Activated T-helper 1 cell treated with anti-CD3 and anti-CD28 coated beads, Interleukin-2, amount 50 U/mL, for 16 hours (primary cell): ENCODE results near the gene SP140.
"Not testable (repeated sequence)": the region's sequence is repeated elsewhere in the genome, so short reads cannot be mapped to it uniquely, and the experiment has no call there.

Source experiments
- DNase-seq, 2 donors: peaks; one replicate each; pipeline ENCODE4 v3.0.0-alpha.2; 2020; ENCODE audit warnings: low read depth in 1 of 2, low spot score in 1 of 2

Gene SP140

DNA sequence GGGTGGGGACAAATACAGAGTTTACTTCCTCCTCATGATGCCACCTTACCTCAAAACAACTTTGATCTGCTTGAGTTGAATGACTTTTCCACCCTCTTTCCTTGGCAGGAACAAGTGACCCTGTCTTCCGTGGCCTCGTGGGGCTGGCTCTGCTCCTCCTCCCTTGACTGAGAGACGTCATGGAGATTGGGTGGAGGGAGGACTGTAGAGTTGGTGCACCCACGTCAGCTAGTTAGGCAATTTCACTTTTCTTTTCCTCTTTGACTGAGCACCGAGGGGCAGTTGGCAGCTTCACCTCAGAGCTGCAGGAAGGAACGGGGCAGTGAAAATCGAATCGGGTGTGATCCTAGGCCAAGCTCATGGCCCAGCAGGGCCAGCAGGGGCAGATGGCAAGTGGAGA is at the start of gene SP140:
TSS of gene SP140 (plus strand) at position 251 of the 400 bp plus-strand sequence. CDS start at position 360, 109 bp downstream.
- DNase-seq, result peak; percentile 32 to 64

DNA sequence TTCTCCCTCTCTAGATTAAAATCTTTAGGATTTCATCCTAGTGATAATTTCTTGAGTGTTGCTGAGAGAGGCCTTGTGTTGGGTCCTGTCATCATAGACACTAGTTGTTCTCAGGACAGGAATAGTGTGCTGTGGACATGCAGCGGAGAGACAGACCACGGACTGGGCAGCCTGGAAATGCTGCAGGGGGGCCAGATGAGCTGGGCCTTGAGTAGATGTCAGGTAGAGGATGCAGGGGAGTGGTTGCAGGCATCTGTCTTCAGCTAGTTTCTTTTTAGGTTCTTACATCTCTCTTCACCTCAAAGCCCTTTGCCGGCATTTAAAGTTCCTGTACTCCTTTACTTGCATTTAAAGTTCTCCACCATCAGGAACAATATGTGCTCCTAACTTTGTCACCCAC is 48.5 kb upstream of the SP140 start:
- no peak for DNase-seq

GRCh38 chr2:230178546-230179485 is 46.7 kb upstream of the SP140 start:
- DNase-seq, result no peak

- DNase-seq, result no peak
These were observed 45.6 kb upstream of the SP140 start for GRCh38 chr2:230179907-230180306.

GRCh38 chr2:230181195-230181594 is 44.3 kb upstream of the SP140 start:
- DNase-seq, result no peak

DNA sequence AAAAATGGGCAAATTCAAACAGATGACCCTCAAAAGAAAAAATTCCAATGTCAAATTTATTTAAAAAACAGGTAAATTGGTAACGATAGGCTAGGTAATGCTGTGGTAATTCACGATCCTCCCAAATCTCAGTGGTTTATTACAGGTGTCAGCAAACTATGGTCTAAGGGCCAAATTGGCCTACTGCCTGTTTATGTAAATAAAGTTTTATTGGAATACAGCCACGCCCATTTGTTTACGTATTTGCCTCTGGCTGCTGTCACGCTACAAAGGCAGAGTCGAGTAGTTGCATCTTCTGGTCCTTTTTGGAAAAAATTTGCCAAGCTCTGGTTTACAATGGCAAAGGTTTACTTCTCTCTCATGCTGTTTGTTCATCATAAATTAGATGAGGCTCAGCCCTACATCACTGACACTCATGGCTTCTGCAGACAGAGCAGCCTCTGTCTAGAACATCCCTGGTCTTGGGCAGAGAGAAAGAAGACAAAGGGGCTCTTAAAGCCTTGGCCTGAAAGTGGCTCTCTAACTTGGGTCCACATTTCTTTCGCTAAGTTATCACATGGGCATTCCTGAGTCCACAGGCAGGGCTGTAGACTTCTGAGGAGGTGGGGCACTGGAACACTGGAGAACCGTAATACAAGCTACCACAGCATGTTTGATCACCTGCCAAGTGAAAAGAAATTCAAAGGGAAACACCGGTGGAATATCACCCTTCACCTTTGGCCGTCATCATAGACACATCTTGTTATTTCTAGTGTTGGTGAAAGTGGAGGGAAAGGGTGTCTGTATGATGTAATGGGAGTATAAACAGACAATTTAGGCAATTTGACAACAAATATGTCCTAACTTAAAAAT is 40.6 kb upstream of the SP140 start:
- DNase-seq, result no peak

GRCh38 chr2:230202430-230203109 is 23.0 kb upstream of the SP140 start:
- DNase-seq, result no peak

DNA sequence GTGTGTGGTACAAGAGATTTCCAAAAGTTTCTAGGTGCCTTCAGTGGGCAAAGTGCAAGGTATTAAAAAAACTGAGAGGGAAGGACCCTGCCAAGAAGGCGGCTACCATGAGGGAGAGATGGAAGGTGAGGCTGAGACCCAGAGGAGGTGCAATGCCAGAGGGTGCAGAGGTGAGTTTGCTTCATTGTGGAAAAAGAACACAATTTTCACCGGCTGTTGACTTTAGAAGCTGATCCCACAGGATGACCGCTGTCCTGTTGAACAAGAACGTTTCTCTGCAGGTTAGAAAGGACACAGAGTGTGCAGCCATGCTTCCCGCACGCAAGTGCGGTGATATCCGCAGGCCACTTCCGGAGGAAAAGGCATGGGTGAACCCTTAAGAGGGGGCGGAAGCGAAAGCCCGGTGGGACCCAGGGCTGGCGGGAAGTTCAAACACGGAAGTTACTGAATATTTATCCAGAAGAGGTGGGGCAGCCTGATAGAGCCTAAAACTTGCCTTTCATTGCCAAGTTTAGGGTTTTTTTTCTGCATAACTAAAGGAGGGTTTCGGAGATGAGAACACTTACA is 22.3 kb upstream of the SP140 start:
- no peak for DNase-seq

DNA sequence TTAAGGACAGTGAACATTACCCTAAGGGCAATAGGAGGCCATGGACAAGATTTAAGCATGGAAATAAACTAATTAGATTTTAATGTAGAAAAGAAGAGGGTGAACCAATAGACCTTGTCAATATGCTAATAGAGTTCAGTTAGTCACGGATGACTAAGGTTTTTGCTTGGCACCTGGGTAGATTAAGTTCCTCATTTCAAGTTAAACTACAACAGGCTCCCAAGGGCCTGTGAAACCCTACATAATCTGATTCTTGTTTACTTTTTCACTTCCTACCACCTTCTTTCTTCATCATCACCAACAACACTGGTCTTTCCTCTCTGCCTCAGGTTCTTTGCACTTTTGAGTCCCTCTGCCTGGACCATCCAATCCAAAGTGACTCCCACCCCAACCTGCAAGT is 20.5 kb upstream of the SP140 start:
- no peak for DNase-seq

DNA sequence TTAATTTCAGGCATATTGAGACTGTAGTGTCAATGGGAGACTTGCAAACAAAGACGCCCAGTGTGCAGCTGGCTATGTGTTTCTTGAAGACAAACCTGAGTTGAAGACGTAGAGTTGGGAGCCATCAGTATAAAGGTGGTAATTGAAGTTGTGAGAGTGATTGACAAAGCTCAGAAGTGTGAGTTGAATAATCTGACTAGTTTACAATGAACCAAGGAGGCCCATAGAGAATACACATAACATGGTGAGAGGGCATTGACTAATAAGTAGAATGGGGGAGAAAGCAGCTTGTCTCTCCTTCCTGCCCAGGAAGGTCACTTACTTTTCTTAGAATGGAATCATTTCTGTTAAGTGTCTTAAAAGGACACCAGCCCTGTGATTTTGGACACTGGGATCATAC is 19.8 kb upstream of the SP140 start:
- DNase-seq, result no peak

GRCh38 chr2:230208576-230208975 is 17.0 kb upstream of the SP140 start:
- no peak for DNase-seq

DNA sequence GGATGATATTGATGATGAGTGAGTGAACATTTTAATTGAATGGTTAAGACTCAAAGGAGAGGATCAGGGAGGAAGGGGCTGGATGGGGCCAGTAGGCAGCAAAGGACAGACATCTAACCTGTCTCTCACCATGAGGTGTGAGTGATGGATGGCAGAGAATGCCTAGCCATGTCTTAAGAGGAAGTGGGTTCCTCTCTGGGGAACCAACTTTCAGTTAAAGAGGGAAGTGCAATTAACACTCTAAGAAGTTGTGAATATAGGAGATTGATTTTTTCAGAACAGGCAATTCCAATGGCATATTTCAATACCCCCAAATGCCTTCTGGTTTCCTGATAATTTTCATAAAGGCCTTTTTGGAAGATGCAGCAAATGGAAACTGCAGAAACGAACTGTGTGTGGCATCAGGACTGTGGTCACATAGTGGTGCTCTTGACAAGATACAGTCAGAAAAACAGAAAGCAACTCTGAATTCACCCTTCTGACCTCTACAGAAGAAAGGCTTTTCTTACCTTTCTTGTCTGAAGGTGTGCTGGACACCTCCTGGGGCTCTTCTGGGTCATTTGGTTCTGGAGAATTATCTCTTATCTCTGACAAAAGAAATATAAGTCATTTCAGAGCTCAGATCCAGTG is 16.0 kb upstream of the SP140 start:
- no peak for DNase-seq

- no peak for DNase-seq
These were observed 9.0 kb upstream of the SP140 start for GRCh38 chr2:230216489-230216888.

GRCh38 chr2:230217424-230217823 is 8.1 kb upstream of the SP140 start:
- DNase-seq, result no peak

DNA sequence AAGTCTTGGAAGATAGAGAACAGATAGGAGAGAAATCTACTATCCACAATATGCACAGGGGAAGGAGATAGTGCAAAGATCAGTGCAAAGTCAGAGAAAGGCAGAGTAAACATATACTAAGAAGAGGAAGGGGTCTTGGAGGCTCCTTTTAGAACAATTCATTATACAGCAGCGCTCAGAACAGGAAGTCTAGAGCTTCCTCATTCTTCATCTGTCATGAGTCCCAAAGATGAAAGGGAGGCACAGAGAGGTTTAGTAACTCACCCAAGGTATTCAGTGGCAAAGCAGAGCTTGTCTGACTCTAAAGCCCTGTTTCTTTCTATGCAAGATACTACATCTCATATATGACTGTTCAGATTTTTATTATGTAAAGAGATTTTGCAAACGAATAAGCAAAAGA is 7.1 kb upstream of the SP140 start:
- no peak for DNase-seq

DNA sequence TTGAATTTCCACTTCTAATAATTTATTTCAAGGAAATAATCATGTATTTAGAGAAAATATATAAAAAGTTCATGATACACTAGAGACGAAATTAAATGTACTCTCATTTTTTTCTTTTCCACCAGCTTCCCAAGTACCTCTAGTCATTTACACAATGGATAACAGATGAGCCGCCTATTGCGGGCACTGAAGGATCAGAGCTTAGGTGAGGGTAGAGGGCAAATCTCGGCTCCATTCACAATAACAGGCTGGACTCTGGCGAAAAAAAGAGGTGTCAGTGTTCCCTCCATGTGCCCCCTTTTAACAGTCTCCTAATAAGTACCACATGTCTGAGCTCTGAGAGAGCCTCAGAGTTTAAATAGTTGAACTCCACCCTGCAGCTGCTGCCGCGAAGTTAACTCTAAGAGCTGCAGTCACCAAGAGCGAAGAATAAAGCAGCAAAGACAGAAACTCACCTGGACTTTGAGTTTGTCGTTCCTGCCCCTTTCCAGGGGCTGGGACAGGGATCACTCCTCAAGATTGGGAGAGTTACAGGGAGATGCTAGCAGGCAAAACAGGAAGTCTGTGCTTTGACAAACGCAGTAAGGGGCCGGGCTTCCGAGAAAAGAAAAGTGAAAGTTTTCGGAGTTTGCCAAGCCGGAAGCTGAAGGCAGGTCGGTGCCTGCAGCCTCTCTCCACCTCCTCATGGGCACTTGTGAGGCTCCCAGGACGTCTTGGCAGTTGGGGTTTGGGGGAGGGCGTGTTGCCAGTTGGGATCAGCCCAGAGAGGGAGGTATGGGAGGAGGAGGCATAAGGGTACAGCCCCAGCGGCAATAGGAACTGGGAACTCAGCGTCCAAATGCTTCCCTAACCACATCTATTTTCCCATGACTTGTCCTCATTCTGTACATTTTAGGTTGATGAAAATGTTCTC is 5.9 kb upstream of the SP140 start, which contains the start of gene SP110:
TSS of gene SP110 (minus strand) at position 566 of the 913 bp plus-strand sequence. CDS start 3,057 bp downstream, outside the sequence.
- DNase-seq, result peak; percentile 53 to 59

DNA sequence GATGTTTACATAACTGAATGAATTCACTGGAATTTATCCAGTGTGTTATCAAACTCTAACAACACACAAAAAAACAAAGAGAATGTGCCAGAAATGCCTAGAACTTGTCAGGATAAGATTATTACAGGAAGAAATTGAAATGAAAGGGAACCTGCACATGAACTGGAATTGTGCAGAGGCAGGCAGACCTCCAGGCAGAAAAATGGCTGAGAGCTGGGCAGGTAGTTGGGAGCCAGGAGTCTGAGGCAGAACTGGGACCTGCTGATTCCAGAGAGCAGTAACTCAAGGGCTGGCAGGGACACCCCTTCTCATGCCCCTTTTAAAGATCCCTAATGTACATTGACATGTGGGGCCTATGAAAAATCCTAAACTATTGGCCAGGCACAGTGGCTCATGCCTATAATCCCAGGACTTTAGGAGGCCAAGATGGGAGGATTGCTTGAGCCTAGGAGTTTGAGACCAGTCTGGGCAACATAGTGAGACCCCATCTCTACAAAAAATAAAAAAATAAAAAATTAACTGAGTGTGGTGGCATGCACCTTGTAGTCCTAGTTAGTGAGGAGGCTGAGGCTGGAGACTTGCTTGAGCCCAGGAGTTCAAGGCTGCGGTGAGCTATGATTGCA is 5.1 kb upstream of the SP140 start:
- DNase-seq, result no peak

- DNase-seq, result no peak
These were observed 4.0 kb upstream of the SP140 start for GRCh38 chr2:230221493-230221892.

- DNase-seq, result not testable (repeated sequence)
These were observed 2.7 kb upstream of the SP140 start for GRCh38 chr2:230222829-230223228.
